Liver (tissue), 9 donors: ENCODE results near the gene PRPH. TPM values are rescaled to one million over a fixed set of nuclear protein-coding genes. Genes with fewer than 3 reads are reported as not detected.
"Not testable (repeated sequence)": the region's sequence is repeated elsewhere in the genome, so short reads cannot be mapped to it uniquely, and the experiment has no call there.

Experiments used
- DNase-seq: peaks from one replicate; pipeline ENCODE4 v3.0.0-alpha.2; 2017; ENCODE audit warnings: low spot score
- H3K27ac ChIP-seq, 2 donors: one replicate each; pipeline ENCODE4 v1.7.0; 2013; ENCODE audit warnings: inconsistent platforms in 2 of 2, low read length in 2 of 2, control low read depth in 1 of 2, low read depth in 1 of 2, mild to moderate bottlenecking in 1 of 2
- H3K27me3 ChIP-seq, 4 donors: one replicate each; pipeline versions ENCODE4 v1.6.1 to v1.7.0; 2013; ENCODE audit warnings: low read length in 3 of 4, inconsistent platforms in 1 of 4, mild to moderate bottlenecking in 1 of 4, moderate library complexity in 1 of 4; ENCODE audit not compliant: control insufficient read depth in 4 of 4, insufficient read depth in 4 of 4
- H3K36me3 ChIP-seq, 4 donors: one replicate each; pipeline versions ENCODE4 v1.6.1 to v1.7.0; 2013; ENCODE audit warnings: low read length in 3 of 4, mild to moderate bottlenecking in 3 of 4, low read depth in 1 of 4, moderate library complexity in 1 of 4; ENCODE audit not compliant: control insufficient read depth in 4 of 4, insufficient read depth in 3 of 4
- H3K4me1 ChIP-seq, 4 donors: one replicate each; pipeline versions ENCODE4 v1.6.1 to v1.7.0; 2013; ENCODE audit warnings: low read length in 3 of 4, mild to moderate bottlenecking in 3 of 4, moderate library complexity in 1 of 4; ENCODE audit not compliant: control insufficient read depth in 4 of 4, insufficient read depth in 4 of 4
- H3K4me3 ChIP-seq, 3 donors: one replicate each; pipeline versions ENCODE4 v1.6.1 to v1.7.0; 2013; ENCODE audit warnings: low read length in 3 of 3, control low read depth in 1 of 3, low read depth in 1 of 3, mild to moderate bottlenecking in 1 of 3
- H3K9ac ChIP-seq, 2 donors: one replicate each; pipeline ENCODE4 v1.7.0; 2013; ENCODE audit warnings: low read length in 2 of 2, mild to moderate bottlenecking in 2 of 2, moderate library complexity in 2 of 2, control low read depth in 1 of 2, low read depth in 1 of 2
- H3K9me3 ChIP-seq, 4 donors: one replicate each; pipeline versions ENCODE4 v1.6.1 to v1.7.0; 2013; ENCODE audit warnings: low read length in 3 of 4; ENCODE audit not compliant: control insufficient read depth in 4 of 4
- EGR1 ChIP-seq, 2 donors: IDR thresholded peaks; 2 replicates each; pipeline ENCODE4 v1.6.1; 2016 to 2018; ENCODE audit warnings: antibody characterized with exemption in 2 of 2, low read depth in 2 of 2
- FOXA1 ChIP-seq: IDR thresholded peaks from 2 replicates; pipeline ENCODE4 v1.6.1; 2016; ENCODE audit warnings: antibody characterized with exemption
- FOXA2 ChIP-seq: IDR thresholded peaks from 2 replicates; pipeline ENCODE4 v1.6.1; 2016; ENCODE audit warnings: antibody characterized with exemption
- GABPA ChIP-seq, 2 donors: IDR thresholded peaks in 1 of 2; conservative IDR thresholded peaks in 1 of 2; 2 replicates each; pipeline ENCODE4 v1.6.1; 2016; ENCODE audit warnings: antibody characterized with exemption in 2 of 2, mild to moderate bottlenecking in 1 of 2, moderate library complexity in 1 of 2
- HNF4A ChIP-seq, 2 donors: conservative IDR thresholded peaks; 2 replicates each; pipeline ENCODE4 v1.6.1; 2016; ENCODE audit warnings: antibody characterized with exemption in 2 of 2, mild to moderate bottlenecking in 2 of 2
- JUND ChIP-seq, 2 donors: IDR thresholded peaks; 2 replicates each; pipeline ENCODE4 v1.6.1; 2016; ENCODE audit warnings: antibody characterized with exemption in 2 of 2
- NR2F2 ChIP-seq: IDR thresholded peaks from 2 replicates; pipeline ENCODE4 v1.6.1; 2016; ENCODE audit warnings: antibody characterized with exemption
- RAD21 ChIP-seq, 2 donors: IDR thresholded peaks; 2 replicates each; pipeline ENCODE4 v1.6.1; 2016; ENCODE audit warnings: antibody characterized with exemption in 2 of 2, mild to moderate bottlenecking in 2 of 2
- RXRA ChIP-seq, 2 donors: IDR thresholded peaks; 2 replicates each; pipeline ENCODE4 v1.6.1; 2017 to 2018; ENCODE audit warnings: antibody characterized with exemption in 2 of 2, mild to moderate bottlenecking in 1 of 2
- SP1 ChIP-seq: IDR thresholded peaks from 2 replicates; pipeline ENCODE4 v1.6.1; 2018; ENCODE audit warnings: antibody characterized with exemption, mild to moderate bottlenecking
- TAF1 ChIP-seq: conservative IDR thresholded peaks from 2 replicates; pipeline ENCODE4 v1.6.1; 2016; ENCODE audit warnings: antibody characterized with exemption, mild to moderate bottlenecking
- YY1 ChIP-seq: IDR thresholded peaks from 2 replicates; pipeline ENCODE4 v1.6.1; 2016; ENCODE audit warnings: antibody characterized with exemption, mild to moderate bottlenecking
- WGBS: extraction: QIAGEN DNeasy Blood & Tissue Kit; methylation state at CpG from one replicate; pipeline ENCODE4 v1.1.7; 2013; 5-methylcytosine and 5-hydroxymethylcytosine counted together
- polyA plus RNA-seq, 2 donors: library from polyadenylated mRNA; stranded (reverse) in 1 of 2; unstranded in 1 of 2; fragments of 200-250 nt in 1 of 2; fragments of >200 nt in 1 of 2; fragmentation: Nextera tagmentation in 1 of 2; extraction: Ambion mirVana in 1 of 2; gene quantifications; one replicate each; pipeline versions ENCODE4 v1.2.1 to v1.2.3, GENCODE V29; 2013 to 2015
- total RNA-seq, 2 donors: library from RNA; depleted of rRNA; stranded (reverse); fragments of >200 nt; gene quantifications; one replicate each; pipeline ENCODE4 v1.2.3, GENCODE V29; 2014
- TF ChIP-seq, protein P1 (sequence below): IDR thresholded peaks from 2 replicates; pipeline ENCODE4 v1.6.1; 2016; ENCODE audit warnings: antibody characterized with exemption
- TF ChIP-seq, protein P2 (sequence below): fragments of 150-350 bp; IDR thresholded peaks from 2 replicates; pipeline ENCODE4 v1.5.1; 2017; ENCODE audit warnings: improper control_type of control experiment, low read depth, low read length; ENCODE audit not compliant: missing input control
- TF ChIP-seq, protein P3 (sequence below): IDR thresholded peaks from 2 replicates; pipeline ENCODE4 v1.6.1; 2016; ENCODE audit warnings: antibody characterized with exemption, mild to moderate bottlenecking
- TF ChIP-seq, protein P4 (sequence below): IDR thresholded peaks from 2 replicates; pipeline ENCODE4 v1.6.1; 2016; ENCODE audit warnings: antibody characterized with exemption
- donor health status: healthy.
- donor health status: healthy.
- donor health status: healthy.
- donor health status: healthy.
- donor health status: healthy.

PRPH gene
- total and polyA plus RNA-seq, 4 donors, result 0.05 TPM; not detected in 3

DNA sequence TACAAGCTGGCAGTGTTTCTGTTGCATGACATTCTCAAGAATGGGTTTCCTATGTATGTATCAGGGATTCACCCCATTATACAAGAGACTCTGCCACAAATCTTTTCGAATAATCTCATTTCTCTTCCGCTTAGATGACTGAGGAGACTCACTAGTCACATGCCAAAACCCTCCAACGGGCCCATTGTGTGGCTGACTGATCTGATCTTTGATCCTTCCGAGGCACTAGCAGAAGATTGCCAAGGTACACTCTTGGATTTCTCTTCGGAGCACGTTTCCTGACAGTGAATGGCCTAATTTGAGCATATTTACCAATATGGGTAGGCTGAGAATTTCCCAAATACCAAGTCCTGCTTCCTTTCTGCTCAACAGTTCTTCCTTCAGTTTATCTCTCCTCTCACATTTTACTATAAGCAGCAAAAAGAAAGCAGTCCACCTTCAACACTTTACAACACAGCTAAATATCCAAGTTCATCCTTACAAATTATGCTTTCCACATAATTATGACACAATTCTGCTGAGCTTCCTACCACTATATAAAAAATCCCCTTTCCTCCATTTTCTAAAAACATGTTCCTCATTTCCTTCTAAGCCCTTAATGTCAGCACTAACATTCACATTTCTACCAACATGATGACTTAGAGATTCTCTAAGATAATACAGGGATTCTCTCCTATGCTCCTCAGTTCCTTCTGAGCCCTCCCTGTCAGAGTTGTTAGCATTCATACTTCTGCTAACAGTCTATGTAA, 11.0 kb downstream of the PRPH start (continued):
- no peak for TF ChIP-seq GABPA (IDR thresholded peaks at IDR 0.05 in 1 of 2, conservative IDR thresholded peaks at IDR 0.05 in 1 of 2)
- TF ChIP-seq, protein P1, sequence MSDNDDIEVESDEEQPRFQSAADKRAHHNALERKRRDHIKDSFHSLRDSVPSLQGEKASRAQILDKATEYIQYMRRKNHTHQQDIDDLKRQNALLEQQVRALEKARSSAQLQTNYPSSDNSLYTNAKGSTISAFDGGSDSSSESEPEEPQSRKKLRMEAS, result no peak
- TF ChIP-seq FOXA2, result no peak
- no peak for TF ChIP-seq JUND (IDR thresholded peaks at IDR 0.05)
- no peak for TF ChIP-seq RAD21 (IDR thresholded peaks at IDR 0.05)
- TF ChIP-seq EGR1 (IDR thresholded peaks at IDR 0.05; ENCODE audit: low read depth in 2 of 2), result no peak
- TF ChIP-seq TAF1, result no peak

DNA sequence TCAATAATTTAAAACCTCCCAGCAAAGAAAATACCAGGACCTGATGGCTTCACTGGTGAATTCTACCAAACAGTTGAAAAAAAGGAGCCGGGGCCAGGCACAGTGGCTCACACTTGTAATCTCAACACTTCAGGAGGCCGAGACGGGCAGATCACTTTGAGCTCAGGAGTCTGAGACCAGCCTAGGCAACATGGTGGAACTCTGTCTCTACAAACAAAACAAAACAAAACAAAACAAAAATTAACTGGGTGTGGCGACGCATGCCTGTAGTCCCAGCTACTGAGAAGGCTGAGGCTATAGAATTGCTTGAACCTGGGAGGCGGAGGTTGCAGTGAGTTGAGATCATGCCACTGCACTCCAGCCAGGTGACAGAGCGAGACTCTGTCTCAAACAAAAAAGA, 14.4 kb downstream of the PRPH start:
- no peak for DNase-seq
- Histone ChIP-seq H3K27ac (no peak overlapping the region), H3K9ac (no peak overlapping the region), H3K27me3 (no peaks in the 10 kb centered on the region), H3K36me3 (no peaks in the 10 kb centered on the region), H3K9me3 (no peaks in the 10 kb centered on the region), H3K4me1 (no peaks in the 10 kb centered on the region), H3K4me3 (no peak overlapping the region)
- WGBS, result 95% methylated on average over 7 of the region's 7 CpGs
- no peak for TF ChIP-seq RAD21 (IDR thresholded peaks at IDR 0.05)
- no peak for TF ChIP-seq JUND (IDR thresholded peaks at IDR 0.05)
- no peak for TF ChIP-seq YY1
- TF ChIP-seq, protein P2, sequence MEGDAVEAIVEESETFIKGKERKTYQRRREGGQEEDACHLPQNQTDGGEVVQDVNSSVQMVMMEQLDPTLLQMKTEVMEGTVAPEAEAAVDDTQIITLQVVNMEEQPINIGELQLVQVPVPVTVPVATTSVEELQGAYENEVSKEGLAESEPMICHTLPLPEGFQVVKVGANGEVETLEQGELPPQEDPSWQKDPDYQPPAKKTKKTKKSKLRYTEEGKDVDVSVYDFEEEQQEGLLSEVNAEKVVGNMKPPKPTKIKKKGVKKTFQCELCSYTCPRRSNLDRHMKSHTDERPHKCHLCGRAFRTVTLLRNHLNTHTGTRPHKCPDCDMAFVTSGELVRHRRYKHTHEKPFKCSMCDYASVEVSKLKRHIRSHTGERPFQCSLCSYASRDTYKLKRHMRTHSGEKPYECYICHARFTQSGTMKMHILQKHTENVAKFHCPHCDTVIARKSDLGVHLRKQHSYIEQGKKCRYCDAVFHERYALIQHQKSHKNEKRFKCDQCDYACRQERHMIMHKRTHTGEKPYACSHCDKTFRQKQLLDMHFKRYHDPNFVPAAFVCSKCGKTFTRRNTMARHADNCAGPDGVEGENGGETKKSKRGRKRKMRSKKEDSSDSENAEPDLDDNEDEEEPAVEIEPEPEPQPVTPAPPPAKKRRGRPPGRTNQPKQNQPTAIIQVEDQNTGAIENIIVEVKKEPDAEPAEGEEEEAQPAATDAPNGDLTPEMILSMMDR, result no peak
- TF ChIP-seq, protein P1, result no peak
- TF ChIP-seq NR2F2, result no peak
- no peak for TF ChIP-seq SP1
- TF ChIP-seq FOXA1, result no peak
- TF ChIP-seq GABPA (IDR thresholded peaks at IDR 0.05 in 1 of 2, conservative IDR thresholded peaks at IDR 0.05 in 1 of 2), result no peak
- no peak for TF ChIP-seq HNF4A (conservative IDR thresholded peaks at IDR 0.05)
- no peak for TF ChIP-seq RXRA (IDR thresholded peaks at IDR 0.05)
- TF ChIP-seq, protein P3, sequence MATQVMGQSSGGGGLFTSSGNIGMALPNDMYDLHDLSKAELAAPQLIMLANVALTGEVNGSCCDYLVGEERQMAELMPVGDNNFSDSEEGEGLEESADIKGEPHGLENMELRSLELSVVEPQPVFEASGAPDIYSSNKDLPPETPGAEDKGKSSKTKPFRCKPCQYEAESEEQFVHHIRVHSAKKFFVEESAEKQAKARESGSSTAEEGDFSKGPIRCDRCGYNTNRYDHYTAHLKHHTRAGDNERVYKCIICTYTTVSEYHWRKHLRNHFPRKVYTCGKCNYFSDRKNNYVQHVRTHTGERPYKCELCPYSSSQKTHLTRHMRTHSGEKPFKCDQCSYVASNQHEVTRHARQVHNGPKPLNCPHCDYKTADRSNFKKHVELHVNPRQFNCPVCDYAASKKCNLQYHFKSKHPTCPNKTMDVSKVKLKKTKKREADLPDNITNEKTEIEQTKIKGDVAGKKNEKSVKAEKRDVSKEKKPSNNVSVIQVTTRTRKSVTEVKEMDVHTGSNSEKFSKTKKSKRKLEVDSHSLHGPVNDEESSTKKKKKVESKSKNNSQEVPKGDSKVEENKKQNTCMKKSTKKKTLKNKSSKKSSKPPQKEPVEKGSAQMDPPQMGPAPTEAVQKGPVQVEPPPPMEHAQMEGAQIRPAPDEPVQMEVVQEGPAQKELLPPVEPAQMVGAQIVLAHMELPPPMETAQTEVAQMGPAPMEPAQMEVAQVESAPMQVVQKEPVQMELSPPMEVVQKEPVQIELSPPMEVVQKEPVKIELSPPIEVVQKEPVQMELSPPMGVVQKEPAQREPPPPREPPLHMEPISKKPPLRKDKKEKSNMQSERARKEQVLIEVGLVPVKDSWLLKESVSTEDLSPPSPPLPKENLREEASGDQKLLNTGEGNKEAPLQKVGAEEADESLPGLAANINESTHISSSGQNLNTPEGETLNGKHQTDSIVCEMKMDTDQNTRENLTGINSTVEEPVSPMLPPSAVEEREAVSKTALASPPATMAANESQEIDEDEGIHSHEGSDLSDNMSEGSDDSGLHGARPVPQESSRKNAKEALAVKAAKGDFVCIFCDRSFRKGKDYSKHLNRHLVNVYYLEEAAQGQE, result no peak
- TF ChIP-seq, protein P4, sequence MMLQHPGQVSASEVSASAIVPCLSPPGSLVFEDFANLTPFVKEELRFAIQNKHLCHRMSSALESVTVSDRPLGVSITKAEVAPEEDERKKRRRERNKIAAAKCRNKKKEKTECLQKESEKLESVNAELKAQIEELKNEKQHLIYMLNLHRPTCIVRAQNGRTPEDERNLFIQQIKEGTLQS, result no peak

DNA sequence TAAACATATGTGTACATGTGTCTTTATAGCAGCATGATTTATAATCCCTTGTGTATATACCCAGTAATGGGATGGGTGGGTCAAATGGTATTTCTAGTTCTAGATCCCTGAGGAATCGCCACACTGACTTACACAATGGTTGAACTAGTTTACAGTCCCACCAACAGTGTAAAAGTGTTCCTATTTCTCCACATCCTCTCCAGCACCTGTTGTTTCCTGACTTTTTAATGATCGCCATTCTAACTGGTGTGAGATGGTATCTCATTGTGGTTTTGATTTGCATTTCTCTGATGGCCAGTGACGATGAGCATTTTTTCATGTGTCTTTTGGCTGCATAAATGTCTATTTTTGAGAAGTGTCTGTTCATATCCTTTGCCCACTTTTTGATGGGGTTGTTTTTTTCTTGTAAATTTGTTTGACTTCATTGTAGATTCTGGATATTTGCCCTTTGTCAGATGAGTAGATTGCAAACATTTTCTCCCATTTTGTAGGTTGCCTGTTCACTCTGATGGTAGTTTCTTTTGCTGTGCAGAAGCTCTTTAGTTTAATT, 15.6 kb downstream of the PRPH start:
- WGBS, result 68% methylated on average over 2 of the region's 3 CpGs

More for the DNA sequence above, 15.6 kb downstream of the PRPH start:
- not testable (repeated sequence) for H3K27ac ChIP-seq, H3K9me3 ChIP-seq, H3K36me3 ChIP-seq, H3K4me3 ChIP-seq, H3K4me1 ChIP-seq, H3K27me3 ChIP-seq, H3K9ac ChIP-seq, DNase-seq
